GM12892 (cell line): ENCODE results near the gene CRIP1.

Experiments
- DNase-seq: peaks from one replicate; pipeline ENCODE4 v3.0.0; 2011; ENCODE audit not compliant: insufficient read length
- FAIRE-seq: peaks from 2 replicates; lab custom pipeline; 2011; peaks lifted over from hg19 to GRCh38; lab: Jason Lieb, UNC
- POLR2A ChIP-seq: IDR thresholded peaks from 2 replicates; pipeline ENCODE4 v1.6.1; 2011; ENCODE audit warnings: low read depth, low read length, control low read depth
- POLR2AphosphoS5 ChIP-seq: IDR thresholded peaks from 2 replicates; pipeline ENCODE4 v1.6.1; 2011; ENCODE audit warnings: low read depth, low read length, control low read depth
- TAF1 ChIP-seq: IDR thresholded peaks from 2 replicates; pipeline ENCODE4 v1.6.1; 2011; ENCODE audit warnings: low read depth, mild to moderate bottlenecking, control low read depth, low read length, borderline replicate concordance

Gene CRIP1

DNA sequence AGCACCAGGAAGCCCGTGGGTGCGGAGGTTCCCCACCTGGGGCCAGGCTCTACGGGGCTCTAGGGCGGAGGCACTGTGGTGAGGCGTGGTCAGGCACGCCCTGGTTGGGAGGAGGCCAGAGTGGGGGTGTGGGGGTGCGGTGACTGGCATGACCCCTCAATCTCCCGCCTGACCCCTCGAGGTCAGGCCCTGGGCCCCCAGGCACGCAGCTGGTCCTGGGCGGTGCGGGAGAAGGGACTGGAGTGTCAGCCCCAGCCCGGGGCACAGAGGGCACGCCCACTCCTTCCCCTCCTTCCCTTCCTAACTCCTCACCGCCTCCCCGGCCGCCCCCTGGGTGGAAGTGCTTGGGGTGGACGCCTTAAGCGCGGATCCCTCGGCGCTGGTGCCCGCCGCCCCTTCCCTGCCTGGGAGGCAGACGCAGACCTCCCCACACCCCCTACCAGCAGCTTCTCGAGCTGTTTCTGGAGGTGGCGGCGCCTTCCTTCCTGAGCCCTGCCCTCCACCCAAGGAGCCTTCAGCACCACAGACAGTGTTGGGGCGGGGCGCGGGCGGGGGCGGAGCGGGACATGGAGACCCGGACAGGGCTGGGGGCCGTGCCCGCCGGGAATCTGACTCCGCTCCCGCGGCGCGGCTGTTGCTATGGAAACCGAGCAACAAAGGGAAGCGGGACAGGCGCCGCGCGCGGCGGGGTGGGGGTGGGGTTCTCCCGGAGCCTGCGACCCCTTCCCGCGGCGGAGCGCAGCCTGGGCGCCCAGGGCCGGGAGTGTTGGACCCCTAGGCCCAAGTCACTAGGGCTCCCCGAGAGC lies 12.8 kb upstream of the CRIP1 start:
- TF ChIP-seq TAF1 (no peak), POLR2A (no peak), POLR2AphosphoS5 (no peak)
- FAIRE-seq (no peak), DNase-seq (no peak)

DNA sequence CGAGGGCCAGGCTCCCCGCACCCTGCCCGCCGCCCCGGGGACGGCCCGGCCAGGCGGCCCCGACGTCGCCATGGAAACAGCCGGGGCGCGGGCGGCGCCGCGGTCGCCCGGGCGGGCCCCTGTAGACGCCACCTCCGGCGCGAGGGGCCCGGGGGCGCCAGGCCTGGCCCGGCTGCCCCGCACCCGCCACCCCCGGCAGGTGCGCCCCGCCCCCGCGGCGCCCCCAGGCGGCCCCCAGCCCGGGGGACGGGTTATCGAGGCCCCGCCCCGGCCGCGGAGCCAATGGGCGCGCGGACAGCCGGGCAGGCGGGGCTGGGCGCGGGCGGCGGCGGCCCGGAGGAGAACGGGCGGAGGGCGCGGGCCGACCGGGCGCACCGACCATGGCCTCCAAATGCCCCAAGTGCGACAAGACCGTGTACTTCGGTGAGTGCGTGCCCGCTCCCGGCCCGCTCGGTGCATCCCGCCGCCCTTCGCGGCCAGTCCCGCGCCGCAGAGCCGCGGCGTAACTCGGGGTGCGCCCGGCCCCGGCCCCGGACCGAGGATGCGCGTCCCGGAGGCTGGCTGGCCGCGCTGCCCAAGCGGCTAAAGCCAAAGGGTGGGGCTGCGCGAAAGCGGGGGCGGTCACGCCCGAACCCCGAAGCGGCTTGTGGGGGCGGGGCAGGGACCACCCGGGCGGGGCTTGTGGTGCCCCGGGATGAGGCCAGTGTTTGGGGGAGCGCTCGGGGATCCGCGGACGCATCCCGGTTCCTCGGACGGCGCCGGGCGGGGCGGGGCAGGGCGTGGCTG lies 12.0 kb upstream of the CRIP1 start, which contains the start of gene CRIP2:
Gene CRIP2, plus strand, starts transcription at position 339 of the 786 bp plus-strand sequence. Its CDS starts 42 bp downstream, at position 381.
- no peak for FAIRE-seq

DNA sequence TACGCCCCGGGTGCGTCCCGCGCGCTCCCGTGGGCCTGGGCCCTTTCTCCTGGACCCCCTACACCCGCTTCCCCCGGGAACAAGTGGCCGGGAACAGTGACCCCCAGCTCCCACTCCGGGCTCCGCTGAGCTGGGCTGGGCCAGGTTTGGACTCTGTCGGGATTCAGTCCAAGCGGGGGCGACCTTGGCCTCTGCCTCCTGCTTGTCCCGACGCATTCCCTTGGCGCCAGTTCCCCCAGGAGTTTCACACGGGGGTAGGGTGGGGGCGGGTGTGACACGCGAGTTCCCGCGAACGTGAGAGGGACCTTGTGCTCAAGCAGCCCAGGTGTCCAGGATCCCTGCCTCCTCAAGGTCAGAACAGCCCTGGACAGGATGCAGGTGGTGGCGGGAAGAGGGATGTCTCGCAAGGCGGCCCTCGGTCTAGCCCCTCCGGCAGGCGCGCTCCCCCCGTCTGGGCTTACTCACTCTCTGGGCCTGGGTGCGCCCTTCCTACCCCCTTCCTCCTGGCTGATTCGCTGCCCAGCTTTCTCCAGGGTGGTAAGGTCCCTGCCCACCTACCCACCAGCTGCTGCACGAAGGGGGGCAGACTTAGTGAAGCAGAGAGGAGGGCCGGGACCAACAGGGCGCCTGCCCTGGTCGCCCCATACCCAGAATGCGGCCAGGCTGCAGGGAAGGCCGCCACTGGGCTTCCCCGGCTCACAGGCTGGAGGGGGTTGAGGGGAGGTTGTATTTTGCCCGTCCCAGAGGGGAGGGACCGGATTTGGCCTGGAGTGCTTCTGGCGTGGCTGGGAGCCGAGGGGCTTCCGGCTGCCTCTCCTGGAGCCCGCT lies 11.2 kb upstream of the CRIP1 start:
- TF ChIP-seq TAF1 (no peak), POLR2A (no peak), POLR2AphosphoS5 (no peak)
- FAIRE-seq (no peak), DNase-seq (no peak)

More for the DNA sequence above, 12.0 kb upstream of the CRIP1 start, which contains the start of gene CRIP2:
- TF ChIP-seq TAF1 (no peak), POLR2AphosphoS5 (no peak), POLR2A (no peak)
- DNase-seq: peak; percentile 80

GRCh38 chr14:105476097-105476830 lies 10.4 kb upstream of the CRIP1 start:
- DNase-seq (no peak), FAIRE-seq (no peak)
- no peak for TF ChIP-seq POLR2A
- no peak for TF ChIP-seq POLR2AphosphoS5
- no peak for TF ChIP-seq TAF1

- no peak for TF ChIP-seq TAF1
- no peak for TF ChIP-seq POLR2A
- TF ChIP-seq POLR2AphosphoS5: no peak
- DNase-seq: no peak
- no peak for FAIRE-seq
Measured at GRCh38 chr14:105476831-105477659, 9.6 kb upstream of the CRIP1 start.

DNA sequence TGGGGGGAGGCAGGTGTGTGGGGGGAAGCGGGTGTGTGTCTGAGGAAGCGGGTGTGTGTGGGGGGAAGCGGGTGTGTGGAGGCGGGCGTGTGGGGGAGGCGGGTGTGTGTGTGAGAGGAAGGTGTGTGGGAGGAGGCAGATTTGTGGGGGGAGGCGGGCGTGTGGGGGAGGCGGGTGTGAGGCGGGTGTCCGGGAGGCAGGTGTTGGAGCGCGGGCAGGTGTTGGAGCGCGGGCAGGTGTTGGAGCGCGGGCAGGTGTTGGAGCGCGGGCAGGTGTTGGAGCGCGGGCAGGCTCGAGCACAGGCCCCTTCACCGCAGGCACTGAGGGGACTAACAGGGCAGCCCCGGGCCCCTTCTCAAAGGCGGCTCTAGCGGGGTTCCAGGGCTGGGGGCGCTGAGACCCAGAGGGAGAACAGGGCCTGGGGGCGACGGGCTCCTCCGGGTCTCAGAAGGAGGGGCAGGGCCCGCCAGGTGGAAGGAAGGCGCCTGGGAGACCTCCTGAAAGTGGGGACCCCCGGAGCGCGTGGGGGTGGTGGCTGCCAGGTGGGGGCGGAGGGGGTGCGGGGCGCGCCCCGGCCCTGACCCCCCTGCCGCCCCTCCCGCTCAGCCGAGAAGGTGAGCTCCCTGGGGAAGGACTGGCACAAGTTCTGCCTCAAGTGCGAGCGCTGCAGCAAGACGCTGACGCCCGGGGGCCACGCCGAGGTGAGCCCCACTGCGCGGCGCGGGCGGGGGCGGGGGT lies 8.9 kb upstream of the CRIP1 start:
- TF ChIP-seq POLR2AphosphoS5: no peak
- no peak for TF ChIP-seq TAF1
- no peak for TF ChIP-seq POLR2A
- DNase-seq (no peak), FAIRE-seq (no peak)

DNA sequence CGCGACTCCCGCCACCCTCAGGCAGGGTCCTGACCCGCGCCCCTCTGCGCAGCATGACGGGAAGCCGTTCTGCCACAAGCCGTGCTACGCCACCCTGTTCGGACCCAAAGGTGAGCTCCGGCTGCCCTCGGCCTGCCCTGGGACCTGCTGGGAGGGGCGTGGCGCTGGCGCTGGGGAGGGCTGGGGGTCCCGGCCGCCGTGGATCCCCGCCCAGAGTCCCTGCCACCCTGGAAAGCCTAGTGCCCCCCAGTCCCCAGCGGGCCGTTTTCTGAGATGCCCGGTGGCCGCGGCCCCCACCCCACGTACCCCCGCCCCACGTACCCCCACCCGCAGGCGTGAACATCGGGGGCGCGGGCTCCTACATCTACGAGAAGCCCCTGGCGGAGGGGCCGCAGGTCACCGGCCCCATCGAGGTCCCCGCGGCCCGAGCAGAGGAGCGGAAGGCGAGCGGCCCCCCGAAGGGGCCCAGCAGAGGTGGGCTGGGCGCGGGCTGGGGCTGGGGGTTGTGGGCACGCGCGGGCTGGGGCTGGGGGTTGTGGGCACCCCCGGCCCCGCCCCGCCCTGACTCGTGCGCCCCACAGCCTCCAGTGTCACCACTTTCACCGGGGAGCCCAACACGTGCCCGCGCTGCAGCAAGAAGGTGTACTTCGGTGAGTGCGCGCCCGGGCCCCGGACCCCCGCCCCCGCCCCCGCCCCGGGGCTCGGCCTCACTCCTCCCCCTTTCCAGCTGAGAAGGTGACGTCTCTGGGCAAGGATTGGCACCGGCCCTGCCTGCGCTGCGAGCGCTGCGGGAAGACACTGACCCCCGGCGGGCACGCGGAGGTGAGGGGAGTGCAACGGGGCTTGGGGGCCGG lies 8.1 kb upstream of the CRIP1 start:
- TF ChIP-seq TAF1 (no peak), POLR2AphosphoS5 (no peak), POLR2A (no peak)
- FAIRE-seq: no peak
- DNase-seq: no peak

DNA sequence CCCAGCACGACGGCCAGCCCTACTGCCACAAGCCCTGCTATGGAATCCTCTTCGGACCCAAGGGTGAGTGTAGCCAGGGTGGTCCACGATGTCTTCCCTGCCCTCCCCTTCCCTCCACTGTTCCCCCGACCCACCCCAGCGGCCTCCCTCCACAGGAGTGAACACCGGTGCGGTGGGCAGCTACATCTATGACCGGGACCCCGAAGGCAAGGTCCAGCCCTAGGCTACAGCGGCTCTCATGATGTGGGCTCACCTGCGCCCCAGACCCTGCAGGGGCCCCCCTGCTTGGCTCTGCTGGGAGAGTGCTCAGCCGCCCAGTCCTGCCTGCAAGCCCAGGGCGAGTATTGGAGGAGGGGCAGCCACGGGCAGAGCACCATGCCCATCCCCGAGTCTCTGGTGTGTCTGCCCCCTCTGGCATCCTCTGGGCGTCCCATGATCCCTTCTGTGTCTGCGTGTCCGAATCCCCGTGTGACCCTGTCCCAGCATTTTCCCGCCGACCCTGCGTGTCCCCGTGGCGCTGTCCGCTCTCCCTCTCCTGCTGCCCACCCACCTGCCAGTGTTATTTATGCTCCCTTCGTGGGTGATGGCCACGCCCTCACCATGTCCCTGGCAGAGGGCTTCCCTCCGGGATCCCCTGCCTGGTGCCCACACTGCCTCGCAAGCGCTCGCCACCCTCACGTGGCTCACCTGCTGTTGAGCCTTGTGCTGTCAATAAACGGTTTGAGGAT lies 7.1 kb upstream of the CRIP1 start:
- FAIRE-seq (no peak), DNase-seq (no peak)
- TF ChIP-seq POLR2A (no peak), TAF1 (no peak), POLR2AphosphoS5 (no peak)
